Lower leg skin (tissue), 3 donors: ENCODE data around the gene BSDC1.

Source experiments
- CTCF ChIP-seq, 3 donors: fragments of 450-650 bp; IDR thresholded peaks; one replicate each; pipeline ENCODE4 v1.5.1; 2016; ENCODE audit warnings: antibody characterized with exemption in 3 of 3, mild to moderate bottlenecking in 3 of 3, moderate library complexity in 2 of 3
- POLR2A ChIP-seq, 2 donors: fragments of 450-650 bp; IDR thresholded peaks; one replicate each; pipeline ENCODE4 v1.6.1; 2016 to 2017; ENCODE audit warnings: antibody characterized with exemption in 2 of 2, mild to moderate bottlenecking in 1 of 2, moderate library complexity in 1 of 2

DNA sequence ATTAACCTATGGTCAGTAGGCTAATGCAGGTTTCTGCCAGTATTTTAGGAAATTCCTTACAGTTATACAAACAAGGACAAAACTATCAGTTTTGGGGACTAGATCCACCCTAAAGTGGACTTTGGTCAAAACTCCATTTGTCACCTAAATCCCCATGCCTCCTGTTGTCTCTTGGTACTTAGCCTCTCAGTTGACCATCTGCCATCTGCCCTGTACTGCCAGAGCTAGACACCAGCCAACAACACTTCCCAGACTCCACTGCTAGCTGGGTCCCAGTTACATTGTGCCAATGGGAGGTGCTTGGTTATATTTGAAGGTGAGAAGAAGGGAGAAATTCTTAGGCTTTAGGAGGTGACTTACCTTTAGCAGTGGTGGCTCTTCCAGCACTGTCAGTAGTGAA lies 17.0 kb upstream of the BSDC1 start:
- no peak for TF ChIP-seq CTCF (IDR thresholded peaks at IDR 0.05)
- no peak for TF ChIP-seq POLR2A (IDR thresholded peaks at IDR 0.05)
